H1 (cell line): ENCODE results near the gene ADAT3. TPM values are rescaled to one million over a fixed set of nuclear protein-coding genes. Genes with fewer than 3 reads are reported as not detected.

Experiments
- ASH2L ChIP-seq: fragments of 200-600, 300-600 bp; sonication (generic); IDR thresholded peaks from one replicate; pipeline ENCODE4 v1.7.1; 2017; ENCODE audit warnings: low read length
- BACH1 ChIP-seq: IDR thresholded peaks from 2 replicates; pipeline ENCODE4 v1.6.1; 2012; ENCODE audit warnings: low read length, improper control_type of control experiment
- CEBPB ChIP-seq: IDR thresholded peaks from 2 replicates; pipeline ENCODE4 v1.6.1; 2012; ENCODE audit warnings: low read depth, low read length
- CREB1 ChIP-seq: IDR thresholded peaks from 2 replicates; pipeline ENCODE4 v1.6.1; 2012; ENCODE audit warnings: inconsistent platforms
- CTCF ChIP-seq, 3 experiments: IDR thresholded peaks; 1 replicate in 2 of 3; 2 replicates in 1 of 3; pipeline versions ENCODE4 v1.5.1 to v1.6.1; 2011; ENCODE audit warnings: low read length in 3 of 3, mild to moderate bottlenecking in 3 of 3, inconsistent platforms in 2 of 3, low read depth in 1 of 3, moderate library complexity in 1 of 3; ENCODE audit not compliant: insufficient read depth in 1 of 3; ENCODE audit errors: control extremely low read depth in 1 of 3
- EGR1 ChIP-seq: IDR thresholded peaks from 2 replicates; pipeline ENCODE4 v1.6.1; 2011; ENCODE audit warnings: low read depth, low read length, borderline replicate concordance
- PHF8 ChIP-seq: fragments of 200-600 bp; sonication (generic); conservative IDR thresholded peaks from 2 replicates; pipeline ENCODE4 v1.7.1; 2012; ENCODE audit warnings: low read depth, mild to moderate bottlenecking, inconsistent platforms, low read length, moderate library complexity
- POLR2AphosphoS5 ChIP-seq: IDR thresholded peaks from 2 replicates; pipeline ENCODE4 v1.6.1; 2011; ENCODE audit warnings: low read depth, low read length
- RBBP5 ChIP-seq: IDR thresholded peaks from 2 replicates; pipeline ENCODE4 v1.7.1; 2012; ENCODE audit warnings: low read depth, mild to moderate bottlenecking, inconsistent platforms, low read length, moderate library complexity, borderline replicate concordance
- TEAD4 ChIP-seq: IDR thresholded peaks from 2 replicates; pipeline ENCODE4 v1.6.1; 2012; ENCODE audit warnings: low read depth, low read length, inconsistent platforms, mixed read lengths
- polyA plus RNA-seq, 7 experiments: library from polyadenylated mRNA; depleted of rRNA in 3 of 7; stranded (reverse) in 5 of 7; unstranded in 2 of 7; fragments of >200 nt in 5 of 7; fragments of 200-250 nt in 2 of 7; gene quantifications; 1 replicate in 5 of 7; 2 replicates in 1 of 7; 4 replicates in 1 of 7; pipeline versions ENCODE4 v1.2.1 to v1.2.3, GENCODE V29; 2011 to 2013; ENCODE audit warnings: missing spikeins in 2 of 7, mixed read lengths in 2 of 7
- total RNA-seq: library from RNA; stranded (reverse); fragmentation: NEBNext Ultra II Directional; extraction: Animal tissue kit (Norgen Biotek cat#: 25700); gene quantifications from 2 replicates; pipeline ENCODE4 v1.2.1, GENCODE V29; 2021

Gene ADAT3
- total and polyA plus RNA-seq, 2 of the 8 experiments (the other 6 are each of a cell fraction or from before 2014, with no cell fraction given): 5.4 to 10.8 TPM

- TF ChIP-seq POLR2AphosphoS5 (0 out of 2 replicates have a peak, but pooled peaks have one; percentile 27), CREB1 (peak; percentile 54; the same call in 1 of the 2 replicates), RBBP5 (no peak), TEAD4 (peak; percentile 61), EGR1 (peak; percentile 86), PHF8 (no peak), BACH1 (0 out of 2 replicates have a peak, but pooled peaks have one; percentile 17), CTCF (IDR thresholded peaks at IDR 0.05; ENCODE audit: control extremely low read depth in 1 of 3, insufficient read depth in 1 of 3, low read depth in 1 of 3, low read length in 3 of 3) (peak; percentile 81 to 97 (median 89)), CEBPB (no peak), ASH2L (no peak)
Measured at GRCh38 chr19:1945899-1946298, 40.7 kb downstream of the ADAT3 start (continued).
